ENCODE data around the gene KCNAB1.

- TF ChIP-seq POLR2A (IDR thresholded peaks at IDR 0.05; ENCODE audit: low read length) (no peak), GATA1 (IDR thresholded peaks at IDR 0.05; ENCODE audit: low read depth, low read length) (no peak)
These were observed 246.2 kb downstream of the KCNAB1 start for GRCh38 chr3:156366559-156366958.

All from erythroblast (primary cell).